Embryonic facial prominence (tissue), 1 donor: Measurements from ENCODE around the gene LHX1.

Experiments
- DNase-seq: peaks from one replicate; pipeline ENCODE4 v3.0.0-alpha.2; 2016; ENCODE audit errors: extremely low spot score

The LHX1 gene

GRCh38 chr17:36939052-36939801, 2.0 kb downstream of the LHX1 start:
- DNase-seq, result no peak

GRCh38 chr17:36939802-36940312, 2.6 kb downstream of the LHX1 start:
- no peak for DNase-seq

- no peak for DNase-seq
These were observed 3.3 kb downstream of the LHX1 start for GRCh38 chr17:36940313-36941264.

DNA sequence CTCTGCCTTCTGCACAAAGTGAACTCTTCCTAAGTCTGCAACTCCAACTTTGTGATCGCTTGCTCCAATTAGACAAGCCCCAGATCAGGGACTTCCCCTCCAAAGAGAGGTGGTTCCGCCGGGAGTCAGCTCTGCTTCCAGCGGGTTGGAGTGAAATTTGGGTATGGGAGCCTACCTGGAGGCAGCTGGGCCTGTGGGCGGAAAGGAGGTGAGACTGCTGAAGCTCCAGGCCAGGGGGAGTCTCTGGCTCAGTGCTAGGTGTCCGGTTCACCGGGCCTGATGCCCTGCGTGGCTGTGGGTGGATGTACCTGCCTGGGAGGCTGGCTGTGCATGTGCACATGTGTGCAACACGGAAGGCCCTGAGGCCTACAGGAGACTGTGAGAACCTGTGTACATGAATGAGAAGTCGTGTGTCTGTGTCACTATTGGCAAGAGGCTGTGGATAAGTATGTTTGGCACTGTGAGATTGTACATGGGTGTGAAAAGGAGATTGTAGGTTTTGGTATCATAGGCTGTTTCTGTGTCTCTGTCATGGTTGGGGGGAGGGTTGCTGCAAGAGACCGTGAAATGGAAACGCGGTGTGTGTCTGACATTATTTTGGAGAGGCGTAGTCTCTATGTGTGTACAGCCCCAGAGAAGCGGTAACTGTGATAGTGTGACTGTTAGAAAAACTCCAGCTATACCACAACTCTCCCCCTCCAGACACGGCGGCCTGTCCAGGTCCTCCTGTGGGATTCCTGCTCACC, 4.2 kb downstream of the LHX1 start:
- DNase-seq, result no peak

GRCh38 chr17:36942019-36942599, 4.8 kb downstream of the LHX1 start:
- no peak for DNase-seq

GRCh38 chr17:36942631-36943125, 5.4 kb downstream of the LHX1 start:
- no peak for DNase-seq

DNA sequence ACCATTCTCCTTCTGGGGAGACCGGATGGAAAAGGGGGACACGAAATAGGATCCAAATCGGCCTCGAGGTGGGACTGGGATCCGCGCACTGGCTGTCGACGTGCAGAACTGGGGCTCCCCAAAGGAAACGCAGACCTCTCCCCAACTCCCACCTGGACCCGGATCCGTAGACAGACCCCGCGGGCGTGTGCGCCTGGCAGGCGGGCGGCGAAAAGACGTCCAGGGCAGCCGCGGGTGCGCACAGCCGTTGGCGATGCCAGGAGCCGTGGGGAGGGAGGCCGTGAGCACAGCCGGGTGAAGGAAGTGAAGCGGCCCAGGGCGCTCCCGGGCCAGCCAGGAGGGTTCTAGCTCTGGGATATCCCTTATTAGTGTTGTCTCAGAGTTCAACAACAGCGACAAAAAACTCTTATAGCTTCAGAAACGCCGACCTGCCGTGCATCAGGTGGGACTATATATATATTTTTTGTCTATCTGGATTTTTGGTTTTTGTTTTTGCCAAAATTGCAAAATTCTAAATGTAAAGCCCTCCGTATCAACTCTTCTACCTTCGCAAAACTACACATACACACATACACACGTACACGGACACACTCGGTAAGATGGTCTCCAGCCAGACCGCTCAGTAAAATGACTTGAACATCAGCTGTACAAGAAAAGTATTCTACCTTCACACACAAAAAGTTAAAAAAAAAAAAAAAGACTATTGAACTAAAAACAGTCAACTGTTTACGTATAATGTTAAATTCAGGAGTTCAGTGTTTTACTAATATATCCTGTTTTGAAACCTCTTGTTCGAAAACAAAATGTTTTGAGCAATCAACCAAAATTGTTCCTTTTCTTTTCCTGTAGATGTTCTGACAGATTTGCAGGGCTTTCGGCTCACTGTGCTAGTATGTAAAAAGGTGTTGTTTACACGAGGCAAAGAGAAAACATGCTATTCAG, 6.2 kb downstream of the LHX1 start:
- DNase-seq, result no peak

DNA sequence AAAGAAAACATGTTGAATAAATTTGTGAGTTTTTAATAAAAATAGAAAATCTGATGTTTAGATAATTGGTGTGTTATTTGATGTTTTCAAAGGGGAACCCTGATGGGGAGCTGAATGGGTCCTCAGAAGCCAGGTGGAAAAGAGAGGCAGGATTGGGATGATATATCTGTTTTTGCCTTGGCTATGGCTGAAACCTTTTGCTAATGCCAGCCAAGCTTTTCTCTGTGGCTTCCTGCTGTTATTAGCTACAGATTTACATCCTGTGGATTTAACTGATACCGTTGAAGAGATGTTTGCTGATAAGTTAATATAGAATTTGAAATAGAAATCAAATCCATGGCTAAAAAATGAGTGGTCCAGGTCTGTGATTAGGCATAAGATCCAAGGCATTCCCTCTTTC, 7.3 kb downstream of the LHX1 start:
- no peak for DNase-seq

GRCh38 chr17:36945140-36945539, 7.9 kb downstream of the LHX1 start:
- DNase-seq, result no peak

DNA sequence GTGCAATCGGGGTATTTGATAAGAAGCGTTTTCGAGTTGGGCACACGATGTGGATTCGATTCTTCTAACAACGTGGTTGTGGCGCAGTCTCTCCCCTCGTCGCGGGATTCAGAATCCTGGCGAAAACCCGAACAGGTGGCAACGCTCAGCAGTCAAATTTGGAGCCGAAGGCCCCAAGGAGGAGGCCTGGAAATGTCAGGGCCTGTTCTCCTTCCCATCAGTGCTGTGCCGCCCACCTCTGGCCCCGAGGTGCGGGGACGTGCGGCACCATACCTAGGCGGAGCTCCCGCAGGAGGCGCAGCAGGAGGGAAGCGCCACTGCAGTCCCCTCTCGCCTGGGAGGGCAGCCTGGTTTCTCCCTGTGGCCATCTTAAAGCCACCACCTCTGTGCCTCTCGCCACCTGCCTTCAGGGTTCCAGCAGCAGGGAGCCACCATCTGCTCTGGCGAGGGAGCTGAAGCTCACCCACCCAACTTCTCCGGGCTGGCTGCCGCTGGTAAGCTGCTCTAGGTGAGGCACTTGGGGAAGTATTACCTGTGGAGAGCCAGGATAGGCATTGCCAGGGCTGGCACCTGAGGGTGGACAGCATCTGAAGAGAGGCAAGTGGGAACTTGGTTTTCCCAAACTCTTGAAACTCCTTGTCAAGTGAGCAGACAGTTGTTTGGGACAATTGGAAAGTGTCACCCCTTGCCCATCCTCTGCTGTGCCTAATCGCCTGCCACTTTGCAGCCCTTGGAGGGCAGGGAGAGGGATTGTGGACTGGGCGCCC, 8.9 kb downstream of the LHX1 start:
- DNase-seq, result no peak

DNA sequence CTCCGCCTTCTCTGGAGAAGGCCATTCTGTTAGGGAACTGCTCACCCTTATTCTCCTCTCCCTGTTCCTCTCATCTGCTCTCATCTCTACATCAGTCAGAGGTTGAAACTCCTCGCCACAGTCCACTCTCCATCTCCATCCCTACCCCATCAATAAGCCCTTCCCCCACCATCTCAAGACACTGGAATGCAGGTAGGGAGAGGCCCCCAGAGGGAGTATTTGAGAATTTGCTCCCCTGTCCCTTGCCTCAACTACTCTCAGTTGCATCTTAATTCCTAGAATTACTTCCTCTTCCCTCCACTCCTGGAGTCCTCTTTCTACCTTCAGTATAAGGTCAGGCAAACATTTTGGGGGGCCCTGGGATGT, 9.4 kb downstream of the LHX1 start:
- no peak for DNase-seq

DNA sequence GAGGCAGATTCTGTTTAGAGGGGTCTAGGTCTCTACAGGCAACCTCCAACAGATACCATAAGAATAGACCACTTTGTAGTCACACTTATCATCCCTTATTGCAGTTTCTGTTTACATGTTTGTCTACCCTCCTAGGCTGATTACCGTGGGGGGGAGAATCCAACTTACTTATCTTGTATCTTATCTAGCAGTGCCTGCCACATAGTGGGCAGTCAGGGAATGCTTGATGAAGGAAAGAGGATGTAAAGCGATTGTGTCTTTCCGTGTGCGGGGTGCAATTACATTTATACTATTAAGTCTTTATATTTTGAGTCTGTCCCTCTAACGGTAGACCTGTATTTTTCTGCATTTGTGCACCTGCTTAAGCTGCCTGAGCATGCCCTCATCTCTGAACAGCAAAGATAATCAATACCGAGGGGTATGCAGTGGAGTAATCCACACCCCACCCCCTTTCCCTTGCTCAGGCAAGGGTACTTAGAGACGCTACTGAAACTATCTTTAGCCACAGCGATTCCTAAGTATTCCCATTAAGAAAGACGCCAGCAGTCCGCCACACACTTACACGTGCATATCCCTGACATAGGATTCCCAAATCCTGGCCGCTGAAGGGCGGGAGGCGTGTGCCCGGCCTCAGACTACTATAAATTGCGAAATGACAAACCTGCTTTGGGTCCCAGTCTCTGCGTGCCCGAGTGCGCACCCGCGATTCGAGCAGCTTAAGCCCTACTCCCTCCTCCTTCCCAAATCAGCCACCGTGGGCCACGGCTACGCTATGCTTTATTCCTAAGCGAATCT, 10.8 kb downstream of the LHX1 start:
- no peak for DNase-seq

DNA sequence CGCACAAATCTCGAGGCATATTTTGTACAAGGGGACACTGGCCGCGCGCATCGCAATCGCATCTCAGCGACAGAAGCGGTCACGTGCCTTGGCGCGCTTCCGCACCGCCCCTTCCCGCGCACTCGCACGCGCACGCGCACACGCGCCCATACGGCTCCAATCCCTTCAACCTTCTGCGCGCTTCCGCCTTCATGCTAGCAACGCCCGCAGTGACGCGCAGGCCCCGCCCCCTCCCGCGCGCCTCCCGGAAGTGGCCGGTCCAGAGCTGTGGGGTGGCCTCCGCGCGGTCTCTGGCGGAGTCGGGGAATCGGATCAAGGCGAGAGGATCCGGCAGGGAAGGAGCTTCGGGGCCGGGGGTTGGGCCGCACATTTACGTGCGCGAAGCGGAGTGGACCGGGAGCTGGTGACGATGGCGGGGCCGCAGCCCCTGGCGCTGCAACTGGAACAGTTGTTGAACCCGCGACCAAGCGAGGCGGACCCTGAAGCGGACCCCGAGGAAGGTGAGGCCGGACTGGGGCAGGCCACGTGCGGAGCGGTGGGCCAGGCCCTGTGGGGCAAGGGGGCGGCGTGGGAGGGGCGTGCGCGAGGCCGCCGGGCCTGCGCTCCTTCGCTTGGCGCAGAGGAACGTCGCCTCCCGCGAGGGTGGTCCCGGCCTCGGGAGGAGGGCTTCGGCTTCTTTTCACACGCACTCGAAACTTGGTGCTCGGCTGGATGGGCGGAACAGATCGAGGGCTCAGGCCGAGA, 11.6 kb downstream of the LHX1 start, which contains the start of gene AATF:
AATF (plus strand) TSS at position 238 of the 744 bp plus-strand sequence; CDS start at position 410, 172 bp downstream.
- DNase-seq, result peak; percentile 87

DNA sequence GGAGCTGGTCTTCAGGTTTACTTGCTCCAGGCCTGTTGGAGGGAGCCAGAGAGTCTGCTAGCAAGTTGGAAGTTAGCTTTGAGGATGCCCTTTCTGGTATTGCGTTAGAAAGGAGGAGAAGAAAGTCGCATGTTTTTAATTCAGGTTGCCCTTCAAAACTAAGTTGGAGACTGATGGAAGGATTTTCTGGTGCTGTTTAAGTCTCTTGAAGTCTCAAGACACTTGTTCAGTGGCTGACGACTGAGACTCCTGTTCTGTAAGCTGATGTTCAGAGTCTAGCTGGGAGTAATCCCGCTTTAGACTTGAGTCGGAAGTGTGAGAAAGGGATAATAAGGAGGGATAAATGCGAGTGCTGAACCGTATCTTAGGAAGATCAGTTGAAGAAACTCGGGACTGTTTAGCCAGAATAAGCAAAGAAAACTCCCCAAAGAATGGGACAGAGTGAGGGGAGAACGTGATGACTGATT, 12.2 kb downstream of the LHX1 start:
- DNase-seq, result no peak

DNA sequence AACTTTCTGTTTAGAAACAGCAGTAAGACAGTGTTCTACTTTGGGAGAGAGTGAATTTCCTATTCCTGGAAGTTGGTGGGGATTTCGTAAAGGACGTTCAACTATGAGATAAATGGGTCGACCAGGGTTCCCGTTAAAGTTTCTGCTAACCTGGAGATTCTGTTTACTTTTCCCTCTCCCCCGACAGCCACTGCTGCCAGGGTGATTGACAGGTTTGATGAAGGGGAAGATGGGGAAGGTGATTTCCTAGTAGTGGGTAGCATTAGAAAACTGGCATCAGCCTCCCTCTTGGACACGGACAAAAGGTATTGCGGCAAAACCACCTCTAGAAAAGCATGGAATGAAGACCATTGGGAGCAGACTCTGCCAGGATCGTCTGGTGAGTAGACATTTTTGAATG, 12.8 kb downstream of the LHX1 start:
- DNase-seq, result no peak

DNA sequence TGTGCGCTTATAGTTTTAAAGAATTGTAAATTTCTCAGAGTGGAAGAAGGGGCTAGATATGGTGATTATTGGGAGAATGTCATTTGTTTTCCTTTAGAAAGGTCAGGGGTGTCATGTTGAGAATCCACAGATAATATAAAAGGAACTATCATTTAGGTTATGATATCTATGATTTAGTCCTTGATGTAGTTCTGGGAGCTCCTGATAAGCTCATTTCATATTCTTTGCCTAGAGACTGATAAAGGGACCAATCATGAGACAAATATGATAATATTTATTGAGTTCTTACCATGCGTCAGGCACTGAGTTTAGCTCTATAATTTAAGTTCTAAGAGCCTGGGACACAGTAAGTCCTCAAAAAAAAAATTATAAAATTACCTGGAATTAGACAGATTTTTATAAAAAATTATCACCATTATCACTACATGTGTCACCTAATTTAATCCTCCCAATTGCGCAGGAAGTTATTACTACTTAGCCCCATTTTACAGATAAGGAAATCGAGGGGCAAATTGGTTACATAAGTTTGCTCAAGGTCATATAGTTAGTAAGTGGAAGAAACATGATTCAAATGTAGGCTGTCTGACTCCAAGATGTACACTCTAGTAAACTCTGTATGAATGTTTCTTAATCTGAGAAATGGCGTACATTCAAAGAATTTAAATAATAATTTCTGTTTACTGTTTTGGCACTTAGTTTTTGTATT, 14.0 kb downstream of the LHX1 start:
- no peak for DNase-seq

DNA sequence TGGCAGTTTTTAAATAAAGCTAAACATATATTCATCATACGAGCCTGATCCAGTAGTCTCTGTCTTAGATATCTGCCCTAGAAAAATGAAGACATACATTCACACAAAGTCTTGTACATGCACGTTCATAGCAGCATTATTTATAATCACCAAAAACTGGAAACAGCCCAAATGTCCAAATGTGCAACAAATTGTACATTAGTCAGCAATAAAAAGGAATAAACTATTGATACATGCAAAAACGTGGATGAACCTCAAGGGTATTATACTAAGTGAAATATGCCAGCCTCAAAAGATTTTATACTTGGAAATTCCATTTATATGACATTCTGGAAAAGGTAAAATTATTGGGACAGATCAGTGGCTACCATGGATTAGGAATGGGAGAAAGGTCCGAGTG, 34.2 kb downstream of the LHX1 start:
- no peak for DNase-seq
